GM12878 (cell line): Measurements from ENCODE around the gene POMT1. TPM values are rescaled to one million over a fixed set of nuclear protein-coding genes. Genes with fewer than 3 reads are reported as not detected.
A peak's percentile ranks its signal among the peaks of the same experiment; 100 is the strongest.

ENCODE experiments used
- ATAC-seq: fragments of 200-7000 bp; cut with Tn5 transposase; 3 replicates; pipeline ENCODE4 v1.9.1; 2020; ENCODE audit warnings: mild to moderate bottlenecking, moderate library complexity
- BruUV-seq: library from RNA; stranded (reverse); fragments of 400-500 nt; replicated peaks from 2 replicates; lab custom pipeline; 2021; lab: Mats Ljungman, UMichigan
- CTCF ChIA-PET: fragments of 300-600 bp; sonication (Branson Sonifier 250); formaldehyde crosslinking; extraction: SDS; loops from one replicate; lab custom pipeline; 2021; ENCODE audit warnings: inconsistent platforms; lab: Yijun Ruan, JAX
- POLR2A ChIA-PET: fragments of 350-600 bp; formaldehyde crosslinking; extraction: SDS; loops from one replicate; lab custom pipeline; 2021; ENCODE audit warnings: inconsistent platforms; lab: Charles Lee
- RAD21 ChIA-PET: fragments of 300-600 bp; sonication (Branson Sonifier 250); formaldehyde crosslinking; loops from one replicate; lab custom pipeline; 2023; ENCODE audit warnings: antibody characterized with exemption; ENCODE audit not compliant: unreplicated experiment; lab: Charles Lee
- SMC1A ChIA-PET: fragments of 300-600 bp; sonication (Branson Sonifier 250); formaldehyde crosslinking; loops from one replicate; lab custom pipeline; 2023; ENCODE audit not compliant: unreplicated experiment, uncharacterized antibody; lab: Charles Lee
- DNase-seq: peaks from one replicate; pipeline ENCODE4 v3.0.0-alpha.2; 2011; ENCODE audit warnings: low read depth, low spot score
- FAIRE-seq: peaks from 3 replicates; lab custom pipeline; 2011; peaks lifted over from hg19 to GRCh38; lab: Jason Lieb, UNC
- H2AFZ ChIP-seq: 2 replicates; pipeline ENCODE4 v1.6.0; 2011; ENCODE audit warnings: low read depth, low read length, control low read depth; ENCODE audit not compliant: control insufficient read depth
- H3K27ac ChIP-seq: 2 replicates; pipeline ENCODE4 v1.5.1; 2011; ENCODE audit warnings: control low read depth; ENCODE audit not compliant: control insufficient read depth, insufficient read depth
- H3K27me3 ChIP-seq, 2 experiments: replicated peaks in 1 of 2; 2 replicates each; pipeline versions ENCODE4 v1.6.0 to v1.6.1; 2011; ENCODE audit warnings: low read length in 1 of 2; ENCODE audit not compliant: control insufficient read depth in 2 of 2, insufficient read depth in 2 of 2
- H3K36me3 ChIP-seq, 2 experiments: 2 replicates each; pipeline ENCODE4 v1.5.1; 2011; ENCODE audit warnings: low read length in 1 of 2; ENCODE audit not compliant: control insufficient read depth in 2 of 2, insufficient read depth in 2 of 2
- H3K4me1 ChIP-seq: 2 replicates; pipeline ENCODE4 v1.6.1; 2011; ENCODE audit warnings: mild to moderate bottlenecking, low read length, moderate library complexity, mixed read lengths; ENCODE audit not compliant: control insufficient read depth, insufficient read depth
- H3K4me2 ChIP-seq: 2 replicates; pipeline ENCODE4 v1.6.0; 2011; ENCODE audit warnings: control low read depth; ENCODE audit not compliant: control insufficient read depth, insufficient read depth
- H3K4me3 ChIP-seq: fragments of 200-600 bp; sonication (generic); 2 replicates; pipeline ENCODE4 v1.5.1; 2016
- H3K79me2 ChIP-seq: 2 replicates; pipeline ENCODE4 v1.6.0; 2011; ENCODE audit warnings: low read length; ENCODE audit not compliant: control insufficient read depth, insufficient read depth
- H3K9ac ChIP-seq: 2 replicates; pipeline ENCODE4 v1.8.0; 2011; ENCODE audit warnings: low read length, control low read depth, mixed read lengths; ENCODE audit not compliant: control insufficient read depth, insufficient read depth
- H3K9me3 ChIP-seq: replicated peaks from 3 replicates; pipeline ENCODE4 v1.5.1; 2011; ENCODE audit warnings: mild to moderate bottlenecking, low read length; ENCODE audit not compliant: control insufficient read depth, insufficient read depth
- H4K20me1 ChIP-seq: 2 replicates; pipeline ENCODE4 v1.6.0; 2011; ENCODE audit not compliant: control insufficient read depth, insufficient read depth
- ATF7 ChIP-seq: fragments of 450-650 bp; IDR thresholded peaks from 2 replicates; pipeline ENCODE4 v1.6.1; 2016; ENCODE audit warnings: low read depth, mild to moderate bottlenecking
- CBFB ChIP-seq: IDR thresholded peaks from 2 replicates; pipeline ENCODE4 v1.6.1; 2016; ENCODE audit warnings: antibody characterized with exemption, low read depth
- CBX5 ChIP-seq: sonication (generic); IDR thresholded peaks from 2 replicates; pipeline ENCODE4 v1.6.1; 2016; ENCODE audit warnings: low read depth, moderate library complexity, mild to moderate bottlenecking, inconsistent platforms
- CEBPB ChIP-seq, 2 experiments: fragments of 150-350 bp in 1 of 2; IDR thresholded peaks; 2 replicates each; pipeline ENCODE4 v1.6.1; 2012 to 2014; ENCODE audit warnings: low read depth in 2 of 2, low read length in 2 of 2, borderline replicate concordance in 1 of 2, inconsistent platforms in 1 of 2
- IKZF2 ChIP-seq, 2 experiments: fragments of 450-650 bp; IDR thresholded peaks; 2 replicates each; pipeline ENCODE4 v1.6.1; 2017; ENCODE audit warnings: mild to moderate bottlenecking in 2 of 2, moderate library complexity in 2 of 2
- MXI1 ChIP-seq: fragments of 150-350 bp; IDR thresholded peaks from 2 replicates; pipeline ENCODE4 v1.6.1; 2011; ENCODE audit warnings: low read depth, mild to moderate bottlenecking, inconsistent platforms, low read length, improper control_type of control experiment
- POLR2A ChIP-seq: IDR thresholded peaks from 2 replicates; pipeline ENCODE4 v1.6.1; 2011; ENCODE audit warnings: low read depth, mild to moderate bottlenecking, low read length
- PRDM15 ChIP-seq: fragments of 450-650 bp; formaldehyde crosslinking; IDR thresholded peaks from 2 replicates; pipeline ENCODE4 v1.4.0; 2020; ENCODE audit warnings: mild to moderate bottlenecking, moderate library complexity
- SP1 ChIP-seq: IDR thresholded peaks from one replicate; pipeline ENCODE4 v1.6.1; 2011; ENCODE audit warnings: low read depth, low read length
- TBL1XR1 ChIP-seq: IDR thresholded peaks from 2 replicates; pipeline ENCODE4 v1.6.1; 2012; ENCODE audit warnings: low read depth, low read length, improper control_type of control experiment
- TCF12 ChIP-seq: IDR thresholded peaks from 2 replicates; pipeline ENCODE4 v1.6.1; 2011; ENCODE audit warnings: low read depth, mild to moderate bottlenecking, low read length
- TCF3 ChIP-seq: IDR thresholded peaks from 2 replicates; pipeline ENCODE4 v1.6.1; 2012; ENCODE audit warnings: low read depth, mild to moderate bottlenecking, low read length, borderline replicate concordance; ENCODE audit not compliant: insufficient read depth
- WGBS: methylation state at CpG from one replicate; pipeline ENCODE4 v1.1.6; 2016; ENCODE audit warnings: low lambda C conversion rate; ENCODE audit not compliant: insufficient replicate concordance, insufficient coverage; ENCODE audit errors: missing lambda C conversion rate; 5-methylcytosine and 5-hydroxymethylcytosine counted together
- in situ Hi-C: fragments of 300-500 bp; cut with MboI; formaldehyde crosslinking; loops from 9 replicates; pipeline ENCODE4 v1.14.3; 2018; ENCODE audit warnings: mixed read lengths
- intact Hi-C: fragments of 100-400 bp; cut with micrococcal nuclease; formaldehyde crosslinking; loops from one replicate; pipeline ENCODE4 v1.14.2; 2022; ENCODE audit not compliant: unreplicated experiment
- polyA plus RNA-seq, 11 experiments: library from polyadenylated mRNA; depleted of rRNA in 4 of 11; unstranded in 6 of 11; stranded (reverse) in 5 of 11; fragments of >200 nt; fragmentation: Nextera tagmentation in 4 of 11; fragmentation: Illumina TruSeq in 1 of 11; extraction: Ambion mirVana in 4 of 11; extraction: Trizol in 1 of 11; gene quantifications; 1 replicate in 1 of 11; 2 replicates in 10 of 11; pipeline versions ENCODE4 v1.2.1 to v1.2.3, GENCODE V29; 2011 to 2016; ENCODE audit warnings: inconsistent platforms in 2 of 11, missing spikeins in 2 of 11, low read depth in 1 of 11
- total RNA-seq, 4 experiments: library from RNA; depleted of rRNA in 3 of 4; stranded (reverse); fragments of >200 nt in 3 of 4; fragmentation: Illumina TruSeq in 1 of 4; extraction: Trizol in 1 of 4; gene quantifications; 2 replicates each; pipeline versions ENCODE4 v1.2.1 to v1.2.3, GENCODE V29; 2013 to 2021
- TF ChIP-seq, protein P1 (sequence below): fragments of 450-650 bp; IDR thresholded peaks from 2 replicates; pipeline ENCODE4 v1.6.1; 2014; ENCODE audit warnings: mild to moderate bottlenecking
- TF ChIP-seq, protein P2 (sequence below): IDR thresholded peaks from 2 replicates; pipeline ENCODE4 v1.6.1; 2011; ENCODE audit warnings: low read depth, low read length, improper control_type of control experiment, borderline replicate concordance

Gene POMT1
- total and polyA plus RNA-seq, 10 of the 15 experiments (the other 5 are each of a cell fraction or from before 2014, with no cell fraction given): 1.2 to 19.2 (median 12.6) TPM

DNA sequence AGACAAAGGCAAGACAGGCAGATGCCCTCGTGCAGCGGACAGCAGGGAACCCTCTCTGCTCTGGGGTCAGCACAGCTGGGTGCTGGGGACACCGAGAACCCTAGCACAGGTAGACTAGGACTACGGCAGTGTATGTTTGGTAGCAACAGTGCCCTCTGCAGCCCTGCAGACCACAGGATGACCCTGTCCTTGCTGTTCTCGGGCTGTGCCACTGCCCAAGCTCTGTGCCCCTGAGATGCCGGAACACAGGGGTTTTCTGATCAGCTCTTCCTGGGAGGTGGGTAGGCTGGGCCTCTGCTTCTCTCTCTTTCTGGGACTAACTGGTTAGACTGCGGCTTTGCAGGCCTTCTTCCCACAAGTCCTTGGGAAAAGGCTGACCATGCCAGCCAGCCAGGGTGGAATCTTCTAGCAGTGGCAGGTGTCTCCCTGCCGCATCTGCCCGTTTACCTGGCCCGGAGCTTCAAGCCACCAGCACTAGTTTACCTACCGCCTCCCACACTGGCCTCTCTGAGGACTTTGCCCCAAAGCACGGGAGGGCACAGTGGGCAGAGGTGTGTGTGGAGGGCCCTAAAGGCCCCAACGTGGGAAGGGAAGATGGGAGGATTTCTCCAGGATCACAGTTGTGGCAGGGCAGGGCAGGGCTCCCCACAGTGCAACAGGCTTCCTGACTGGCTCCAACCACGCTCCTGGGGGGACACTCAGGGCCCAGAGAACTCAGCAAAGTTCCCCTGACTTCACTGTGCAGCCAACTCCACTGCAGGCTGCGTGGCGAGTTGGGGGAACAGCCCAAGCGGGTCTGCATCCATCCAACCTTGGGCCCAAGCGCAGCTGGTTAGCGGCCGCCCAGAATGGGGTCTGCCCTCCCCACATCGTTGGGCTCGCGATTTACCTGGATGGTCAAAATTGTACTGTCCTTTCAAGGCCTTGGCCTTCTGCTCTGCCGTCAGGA, 27.2 kb downstream of the POMT1 start:
- Histone ChIP-seq H3K9me3 (no peaks in the 10 kb centered on the region), H3K4me3 (peak overlapping the region; percentile 81), H4K20me1 (no peaks in the 10 kb centered on the region), H2AFZ (no peak overlapping the region; the same call in 1 of the 2 replicates), H3K4me2 (peak overlapping the region; percentile 68), H3K4me1 (peaks cover 4% of the 10 kb centered on the region), H3K27ac (peak overlapping the region; percentile 65), H3K36me3 (peaks cover 3 to 5% of the 10 kb centered on the region in 2 experiments; a peak in 3 of 4 replicates), H3K9ac (peak overlapping the region; percentile 83), H3K79me2 (peaks cover 11% of the 10 kb centered on the region), H3K27me3 (no peaks in the 10 kb centered on the region)
- ChIA-PET RAD21 (no interaction called here), POLR2A (no interaction called here), SMC1A (no interaction called here), CTCF (no interaction called here)
- DNase-seq (no peak), ATAC-seq (no peak; the same call in 2 of the 3 replicates), FAIRE-seq (no peak)
- WGBS: 76% methylated on average over 24 of the region's 24 CpGs
- intact Hi-C loops (loop anchor here (2.0 to 10.0 kb wide), 2 partner anchors 27 to 215 kb away; partner anchors contain the start of genes POMT1 and RAPGEF1), in situ Hi-C loops (no loop called here)
- BruUV-seq: TSS peak; percentile 49
- TF ChIP-seq, protein P1, sequence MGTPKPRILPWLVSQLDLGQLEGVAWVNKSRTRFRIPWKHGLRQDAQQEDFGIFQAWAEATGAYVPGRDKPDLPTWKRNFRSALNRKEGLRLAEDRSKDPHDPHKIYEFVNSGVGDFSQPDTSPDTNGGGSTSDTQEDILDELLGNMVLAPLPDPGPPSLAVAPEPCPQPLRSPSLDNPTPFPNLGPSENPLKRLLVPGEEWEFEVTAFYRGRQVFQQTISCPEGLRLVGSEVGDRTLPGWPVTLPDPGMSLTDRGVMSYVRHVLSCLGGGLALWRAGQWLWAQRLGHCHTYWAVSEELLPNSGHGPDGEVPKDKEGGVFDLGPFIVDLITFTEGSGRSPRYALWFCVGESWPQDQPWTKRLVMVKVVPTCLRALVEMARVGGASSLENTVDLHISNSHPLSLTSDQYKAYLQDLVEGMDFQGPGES: no peak
- TF ChIP-seq CBX5 (no peak), TCF12 (no peak), TBL1XR1 (no peak), MXI1 (no peak), CEBPB (IDR thresholded peaks at IDR 0.05; ENCODE audit: borderline replicate concordance in 1 of 2, low read depth in 2 of 2, low read length in 2 of 2) (no peak), ATF7 (no peak), IKZF2 (IDR thresholded peaks at IDR 0.05) (no peak), PRDM15 (no peak), TCF3 (no peak), CBFB (no peak), POLR2A (no peak), SP1 (no peak)
- TF ChIP-seq, protein P2, sequence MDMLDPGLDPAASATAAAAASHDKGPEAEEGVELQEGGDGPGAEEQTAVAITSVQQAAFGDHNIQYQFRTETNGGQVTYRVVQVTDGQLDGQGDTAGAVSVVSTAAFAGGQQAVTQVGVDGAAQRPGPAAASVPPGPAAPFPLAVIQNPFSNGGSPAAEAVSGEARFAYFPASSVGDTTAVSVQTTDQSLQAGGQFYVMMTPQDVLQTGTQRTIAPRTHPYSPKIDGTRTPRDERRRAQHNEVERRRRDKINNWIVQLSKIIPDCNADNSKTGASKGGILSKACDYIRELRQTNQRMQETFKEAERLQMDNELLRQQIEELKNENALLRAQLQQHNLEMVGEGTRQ: no peak
